K562 (cell line): ENCODE data around the gene CPPED1. TPM values are rescaled to one million over a fixed set of nuclear protein-coding genes. Genes with fewer than 3 reads are reported as not detected.
A peak's percentile ranks its signal among the peaks of the same experiment; 100 is the strongest.

Source experiments
- CEBPB ChIP-seq: fragments of 450-650 bp; IDR thresholded peaks from 2 replicates; pipeline ENCODE4 v1.6.1; 2016; ENCODE audit warnings: missing genetic modification characterization, missing compliant biosample characterization
- FOSL1 ChIP-seq: fragments of 200-800 bp; sonication (Bioruptor generic); conservative IDR thresholded peaks from 2 replicates; pipeline ENCODE4 v1.6.1; 2016; ENCODE audit warnings: missing genetic modification characterization, missing compliant biosample characterization
- KDM2B ChIP-seq: fragments of 250-450 bp; sonication (Bioruptor Pico); IDR thresholded peaks from 2 replicates; pipeline ENCODE4 v1.8.0; 2021; ENCODE audit warnings: mild to moderate bottlenecking, moderate library complexity
- MTA2 ChIP-seq: fragments of 450-650 bp; IDR thresholded peaks from 2 replicates; pipeline ENCODE4 v1.6.1; 2016; ENCODE audit warnings: low read depth
- MTA3 ChIP-seq: fragments of 450-650 bp; formaldehyde crosslinking; IDR thresholded peaks from 2 replicates; pipeline ENCODE4 v1.6.1; 2017; ENCODE audit warnings: mild to moderate bottlenecking, borderline replicate concordance
- MXI1 ChIP-seq: IDR thresholded peaks from 2 replicates; pipeline ENCODE4 v1.6.1; 2011; ENCODE audit warnings: low read depth, mild to moderate bottlenecking, improper control_type of control experiment, low read length
- NEUROD1 ChIP-seq: fragments of 150-350 bp; IDR thresholded peaks from 2 replicates; pipeline ENCODE4 v1.6.1; 2014; ENCODE audit warnings: borderline replicate concordance, low read length, low read depth; ENCODE audit not compliant: partially characterized antibody
- NFXL1 ChIP-seq: fragments of 450-650 bp; formaldehyde crosslinking; IDR thresholded peaks from 2 replicates; pipeline ENCODE4 v1.4.0; 2021; ENCODE audit warnings: mild to moderate bottlenecking
- NR2C2 ChIP-seq, 2 experiments: fragments of 200-800 bp in 1 of 2; sonication (Bioruptor generic) in 1 of 2; sonication (generic) in 1 of 2; formaldehyde crosslinking in 1 of 2; IDR thresholded peaks; 2 replicates each; pipeline versions ENCODE4 v1.6.1 to v1.8.0; 2016 to 2022; ENCODE audit warnings: mild to moderate bottlenecking in 1 of 2, missing compliant biosample characterization in 1 of 2, missing genetic modification characterization in 1 of 2, missing genetic modification reagents in 1 of 2
- PCBP1 ChIP-seq: fragments of 200-400 bp; formaldehyde crosslinking; IDR thresholded peaks from 2 replicates; pipeline ENCODE4 v1.6.1; 2018; ENCODE audit warnings: mild to moderate bottlenecking, low read depth, low read length; ENCODE audit not compliant: poor library complexity, severe bottlenecking
- PPARD ChIP-seq: fragments of 250-450 bp; sonication (Bioruptor Pico); IDR thresholded peaks from 2 replicates; pipeline ENCODE4 v1.8.0; 2022; ENCODE audit warnings: inconsistent platforms, mild to moderate bottlenecking, moderate library complexity
- SMARCB1 ChIP-seq: IDR thresholded peaks from 2 replicates; pipeline ENCODE4 v1.6.1; 2011; ENCODE audit warnings: improper control_type of control experiment, low read depth; ENCODE audit not compliant: insufficient read length
- SRSF1 ChIP-seq: fragments of 200-400 bp; formaldehyde crosslinking; IDR thresholded peaks from 2 replicates; pipeline ENCODE4 v1.6.1; 2017; ENCODE audit warnings: mild to moderate bottlenecking, low read depth, low read length, moderate library complexity
- ZNF146 ChIP-seq: IDR thresholded peaks from one replicate; pipeline ENCODE4 v1.6.1; 2018; ENCODE audit warnings: missing compliant biosample characterization; ENCODE audit not compliant: unreplicated experiment
- ZNF239 ChIP-seq: fragments of 250-450 bp; sonication (Bioruptor Pico); IDR thresholded peaks from 2 replicates; pipeline ENCODE4 v1.4.0; 2020; ENCODE audit warnings: mild to moderate bottlenecking
- ZNF551 ChIP-seq: fragments of 250-450 bp; sonication (Bioruptor Pico); IDR thresholded peaks from 2 replicates; pipeline ENCODE4 v1.5.0; 2021; ENCODE audit warnings: mild to moderate bottlenecking, moderate library complexity
- ZNF830 ChIP-seq: fragments of 250-450 bp; sonication (Bioruptor Pico); IDR thresholded peaks from 2 replicates; pipeline ENCODE4 v1.5.0; 2021; ENCODE audit warnings: mild to moderate bottlenecking
- polyA plus RNA-seq, 8 experiments: library from polyadenylated mRNA; depleted of rRNA in 4 of 8; stranded (reverse) in 5 of 8; unstranded in 3 of 8; fragments of >200 nt; fragmentation: Nextera tagmentation in 2 of 8; fragmentation: Illumina TruSeq in 1 of 8; extraction: Ambion mirVana in 2 of 8; extraction: Trizol in 1 of 8; gene quantifications; 2 replicates each; pipeline versions ENCODE4 v1.2.1 to v1.2.3, GENCODE V29; 2011 to 2014; ENCODE audit warnings: inconsistent platforms in 1 of 8, missing spikeins in 1 of 8
- total RNA-seq, 7 experiments: library from RNA; depleted of rRNA in 6 of 7; stranded (reverse); fragments of >200 nt in 6 of 7; fragmentation: Illumina TruSeq in 2 of 7; extraction: Trizol in 2 of 7; gene quantifications; 2 replicates each; pipeline versions ENCODE4 v1.2.1 to v1.2.3, GENCODE V29; 2011 to 2021; ENCODE audit warnings: low replicate concordance in 1 of 7
- TF ChIP-seq, protein P1 (sequence below): sonication (generic); formaldehyde crosslinking; IDR thresholded peaks from 2 replicates; pipeline ENCODE4 v1.9.0; 2022; ENCODE audit warnings: mild to moderate bottlenecking, missing genetic modification reagents
- TF ChIP-seq, protein P2 (sequence below): fragments of 250-450 bp; sonication (Bioruptor Pico); IDR thresholded peaks from 2 replicates; pipeline ENCODE4 v1.5.0; 2021; ENCODE audit warnings: mild to moderate bottlenecking, borderline replicate concordance
- TF ChIP-seq, protein P3 (sequence below): fragments of 450-650 bp; IDR thresholded peaks from 2 replicates; pipeline ENCODE4 v1.6.1; 2016; ENCODE audit warnings: mild to moderate bottlenecking
- TF ChIP-seq, protein P4 (sequence below): IDR thresholded peaks from 2 replicates; pipeline ENCODE4 v1.6.1; 2014; ENCODE audit warnings: antibody characterized with exemption

Gene CPPED1
- total and polyA plus RNA-seq, 9 of the 15 experiments (the other 6 are each of a cell fraction or from before 2014, with no cell fraction given): 7.5 to 25.7 (median 16.9) TPM

DNA sequence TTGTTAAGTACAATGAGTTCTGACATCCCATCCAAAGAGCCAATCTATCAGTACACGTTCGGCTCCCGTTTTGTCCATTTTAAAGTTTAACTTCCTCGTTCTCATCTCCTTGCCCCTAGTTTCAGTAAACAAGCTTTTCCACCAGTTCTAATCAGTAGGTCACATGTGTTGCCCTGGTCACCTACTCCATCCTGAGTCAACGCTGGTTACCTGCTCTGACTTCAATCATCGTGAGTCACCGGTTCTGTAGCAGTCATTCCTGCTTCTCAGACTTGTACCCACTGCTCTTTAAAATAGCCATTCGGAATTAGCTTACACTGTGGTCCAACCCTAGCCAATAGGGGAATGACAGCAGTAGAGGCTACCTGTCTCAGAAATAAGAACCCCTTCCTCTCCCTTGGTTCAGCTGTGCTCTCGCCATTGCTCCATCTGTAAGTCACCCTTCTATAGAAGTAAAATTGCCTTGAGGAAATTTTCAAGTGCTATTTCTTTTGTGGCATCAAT lies 191.0 kb downstream of the CPPED1 start (continued):
- TF ChIP-seq, protein P1, sequence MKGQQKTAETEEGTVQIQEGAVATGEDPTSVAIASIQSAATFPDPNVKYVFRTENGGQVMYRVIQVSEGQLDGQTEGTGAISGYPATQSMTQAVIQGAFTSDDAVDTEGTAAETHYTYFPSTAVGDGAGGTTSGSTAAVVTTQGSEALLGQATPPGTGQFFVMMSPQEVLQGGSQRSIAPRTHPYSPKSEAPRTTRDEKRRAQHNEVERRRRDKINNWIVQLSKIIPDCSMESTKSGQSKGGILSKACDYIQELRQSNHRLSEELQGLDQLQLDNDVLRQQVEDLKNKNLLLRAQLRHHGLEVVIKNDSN: peak; percentile 73
- TF ChIP-seq MTA2 (peak; percentile 59), ZNF146 (no peak), SMARCB1 (no peak), KDM2B (no peak), SRSF1 (no peak), ZNF830 (no peak), NFXL1 (CRISPR knock-in tag) (no peak), CEBPB (tag) (no peak), PPARD (CRISPR knock-in tag) (no peak), MXI1 (no peak), ZNF239 (no peak), NEUROD1 (peak; percentile 41), ZNF551 (CRISPR knock-in tag) (no peak), MTA3 (no peak), NR2C2 (CRISPR knock-in tag; IDR thresholded peaks at IDR 0.05) (no peak), NR2C2 (tag; IDR thresholded peaks at IDR 0.05) (no peak), FOSL1 (tag) (peak; percentile 93), PCBP1 (no peak)
- TF ChIP-seq, protein P2, sequence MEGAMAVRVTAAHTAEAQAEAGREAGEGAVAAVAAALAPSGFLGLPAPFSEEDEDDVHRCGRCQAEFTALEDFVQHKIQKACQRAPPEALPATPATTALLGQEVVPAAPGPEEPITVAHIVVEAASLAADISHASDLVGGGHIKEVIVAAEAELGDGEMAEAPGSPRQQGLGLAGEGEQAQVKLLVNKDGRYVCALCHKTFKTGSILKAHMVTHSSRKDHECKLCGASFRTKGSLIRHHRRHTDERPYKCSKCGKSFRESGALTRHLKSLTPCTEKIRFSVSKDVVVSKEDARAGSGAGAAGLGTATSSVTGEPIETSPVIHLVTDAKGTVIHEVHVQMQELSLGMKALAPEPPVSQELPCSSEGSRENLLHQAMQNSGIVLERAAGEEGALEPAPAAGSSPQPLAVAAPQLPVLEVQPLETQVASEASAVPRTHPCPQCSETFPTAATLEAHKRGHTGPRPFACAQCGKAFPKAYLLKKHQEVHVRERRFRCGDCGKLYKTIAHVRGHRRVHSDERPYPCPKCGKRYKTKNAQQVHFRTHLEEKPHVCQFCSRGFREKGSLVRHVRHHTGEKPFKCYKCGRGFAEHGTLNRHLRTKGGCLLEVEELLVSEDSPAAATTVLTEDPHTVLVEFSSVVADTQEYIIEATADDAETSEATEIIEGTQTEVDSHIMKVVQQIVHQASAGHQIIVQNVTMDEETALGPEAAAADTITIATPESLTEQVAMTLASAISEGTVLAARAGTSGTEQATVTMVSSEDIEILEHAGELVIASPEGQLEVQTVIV (CRISPR knock-in tag): no peak
- TF ChIP-seq, protein P3, sequence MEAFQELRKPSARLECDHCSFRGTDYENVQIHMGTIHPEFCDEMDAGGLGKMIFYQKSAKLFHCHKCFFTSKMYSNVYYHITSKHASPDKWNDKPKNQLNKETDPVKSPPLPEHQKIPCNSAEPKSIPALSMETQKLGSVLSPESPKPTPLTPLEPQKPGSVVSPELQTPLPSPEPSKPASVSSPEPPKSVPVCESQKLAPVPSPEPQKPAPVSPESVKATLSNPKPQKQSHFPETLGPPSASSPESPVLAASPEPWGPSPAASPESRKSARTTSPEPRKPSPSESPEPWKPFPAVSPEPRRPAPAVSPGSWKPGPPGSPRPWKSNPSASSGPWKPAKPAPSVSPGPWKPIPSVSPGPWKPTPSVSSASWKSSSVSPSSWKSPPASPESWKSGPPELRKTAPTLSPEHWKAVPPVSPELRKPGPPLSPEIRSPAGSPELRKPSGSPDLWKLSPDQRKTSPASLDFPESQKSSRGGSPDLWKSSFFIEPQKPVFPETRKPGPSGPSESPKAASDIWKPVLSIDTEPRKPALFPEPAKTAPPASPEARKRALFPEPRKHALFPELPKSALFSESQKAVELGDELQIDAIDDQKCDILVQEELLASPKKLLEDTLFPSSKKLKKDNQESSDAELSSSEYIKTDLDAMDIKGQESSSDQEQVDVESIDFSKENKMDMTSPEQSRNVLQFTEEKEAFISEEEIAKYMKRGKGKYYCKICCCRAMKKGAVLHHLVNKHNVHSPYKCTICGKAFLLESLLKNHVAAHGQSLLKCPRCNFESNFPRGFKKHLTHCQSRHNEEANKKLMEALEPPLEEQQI: no peak
- TF ChIP-seq, protein P4, sequence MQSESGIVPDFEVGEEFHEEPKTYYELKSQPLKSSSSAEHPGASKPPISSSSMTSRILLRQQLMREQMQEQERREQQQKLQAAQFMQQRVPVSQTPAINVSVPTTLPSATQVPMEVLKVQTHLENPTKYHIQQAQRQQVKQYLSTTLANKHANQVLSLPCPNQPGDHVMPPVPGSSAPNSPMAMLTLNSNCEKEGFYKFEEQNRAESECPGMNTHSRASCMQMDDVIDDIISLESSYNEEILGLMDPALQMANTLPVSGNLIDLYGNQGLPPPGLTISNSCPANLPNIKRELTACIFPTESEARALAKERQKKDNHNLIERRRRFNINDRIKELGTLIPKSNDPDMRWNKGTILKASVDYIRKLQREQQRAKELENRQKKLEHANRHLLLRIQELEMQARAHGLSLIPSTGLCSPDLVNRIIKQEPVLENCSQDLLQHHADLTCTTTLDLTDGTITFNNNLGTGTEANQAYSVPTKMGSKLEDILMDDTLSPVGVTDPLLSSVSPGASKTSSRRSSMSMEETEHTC: peak; percentile 66; the same call in 1 of the 2 replicates
